HepG2 (cell line): ENCODE results near the gene CRTAC1. TPM values are rescaled to one million over a fixed set of nuclear protein-coding genes. Genes with fewer than 3 reads are reported as not detected.

ENCODE experiments used
- ATAC-seq: fragments of 200-7000 bp; cut with Tn5 transposase; 3 replicates; pipeline ENCODE4 v1.9.1; 2020; ENCODE audit warnings: mild to moderate bottlenecking, moderate library complexity
- BruUV-seq: library from RNA; stranded (reverse); fragments of 400-500 nt; replicated peaks from 2 replicates; lab custom pipeline; 2021; lab: Mats Ljungman, UMichigan
- CTCF ChIA-PET: fragments of 300-600 bp; formaldehyde crosslinking; extraction: SDS; loops from one replicate; lab custom pipeline; 2021; ENCODE audit warnings: low total read pairs, inconsistent platforms, low intra/inter-chr PET ratio; lab: Yijun Ruan, JAX
- POLR2A ChIA-PET: fragments of 350-600 bp; sonication (Branson Sonifier 250); formaldehyde crosslinking; loops from one replicate; lab custom pipeline; 2020; ENCODE audit warnings: antibody characterized with exemption, inconsistent platforms; lab: Yijun Ruan, JAX
- DNase-seq: peaks from one replicate; pipeline ENCODE4 v3.0.0-alpha.2; 2015; ENCODE audit warnings: low spot score
- FAIRE-seq: peaks from 3 replicates; lab custom pipeline; 2011; peaks lifted over from hg19 to GRCh38; lab: Jason Lieb, UNC
- H2AFZ ChIP-seq: one replicate; pipeline ENCODE4 v1.6.1; 2011; ENCODE audit warnings: low read length, inconsistent platforms
- H3K27ac ChIP-seq: fragments of 300-600 bp; 3 replicates; pipeline ENCODE4 v1.8.0; 2011; ENCODE audit warnings: mixed run types, mild to moderate bottlenecking, mixed read lengths, low read length, inconsistent platforms; ENCODE audit not compliant: insufficient read depth; ENCODE audit errors: extremely low read length
- H3K27me3 ChIP-seq, 2 experiments: fragments of 200-600 bp in 1 of 2; 2 replicates in 1 of 2; 3 replicates in 1 of 2; pipeline versions ENCODE4 v1.6.0 to v1.8.0; 2011; ENCODE audit warnings: low read length in 2 of 2, mild to moderate bottlenecking in 2 of 2, moderate library complexity in 2 of 2, inconsistent platforms in 1 of 2; ENCODE audit not compliant: insufficient read depth in 2 of 2, control insufficient read depth in 1 of 2
- H3K36me3 ChIP-seq, 2 experiments: fragments of 200-600 bp in 1 of 2; replicated peaks in 1 of 2; 2 replicates in 1 of 2; 3 replicates in 1 of 2; pipeline versions ENCODE4 v1.5.1 to v1.8.0; 2011; ENCODE audit warnings: low read length in 2 of 2, inconsistent platforms in 1 of 2; ENCODE audit not compliant: insufficient read depth in 2 of 2, control insufficient read depth in 1 of 2
- H3K4me1 ChIP-seq: 2 replicates; pipeline ENCODE4 v1.5.1; 2012; ENCODE audit warnings: low read length, inconsistent platforms; ENCODE audit not compliant: insufficient read depth
- H3K4me2 ChIP-seq: 2 replicates; pipeline ENCODE4 v1.6.0; 2011; ENCODE audit warnings: low read depth, low read length, inconsistent platforms
- H3K4me3 ChIP-seq, 3 experiments: fragments of 200-600 bp in 1 of 3; sonication (generic), shearing (Covaris generic) in 1 of 3; replicated peaks in 1 of 3; 2 replicates each; pipeline ENCODE4 v1.5.1; 2011 to 2016; ENCODE audit warnings: low read length in 3 of 3, inconsistent platforms in 2 of 3, low read depth in 2 of 3, mild to moderate bottlenecking in 2 of 3, control low read depth in 1 of 3, mixed read lengths in 1 of 3; ENCODE audit not compliant: insufficient read depth in 1 of 3
- H3K79me2 ChIP-seq: one replicate; pipeline ENCODE4 v1.6.1; 2011; ENCODE audit warnings: low read length, inconsistent platforms; ENCODE audit not compliant: insufficient read depth
- H3K9ac ChIP-seq: 2 replicates; pipeline ENCODE4 v1.6.0; 2011; ENCODE audit warnings: mild to moderate bottlenecking, low read depth, low read length, inconsistent platforms; ENCODE audit not compliant: insufficient read depth
- H3K9me3 ChIP-seq: 2 replicates; pipeline ENCODE4 v1.5.1; 2012; ENCODE audit warnings: mild to moderate bottlenecking, low read length
- H4K20me1 ChIP-seq: 2 replicates; pipeline ENCODE4 v1.6.0; 2011; ENCODE audit warnings: inconsistent platforms, mild to moderate bottlenecking, low read length, moderate library complexity; ENCODE audit not compliant: insufficient read depth
- AGO1 ChIP-seq: fragments of 200-400 bp; formaldehyde crosslinking; IDR thresholded peaks from 2 replicates; pipeline ENCODE4 v1.6.1; 2017; ENCODE audit warnings: mild to moderate bottlenecking, low read depth, low read length, moderate library complexity; ENCODE audit not compliant: poor library complexity, severe bottlenecking
- AHR ChIP-seq: IDR thresholded peaks from 2 replicates; pipeline ENCODE4 v1.6.1; 2018; ENCODE audit warnings: missing genetic modification reagents, missing compliant biosample characterization
- ATF3 ChIP-seq: sonication (generic); formaldehyde crosslinking; IDR thresholded peaks from 2 replicates; pipeline ENCODE4 v1.4.0; 2020; ENCODE audit warnings: missing genetic modification reagents
- CREM ChIP-seq, 2 experiments: sonication (generic) in 1 of 2; formaldehyde crosslinking in 1 of 2; IDR thresholded peaks; 2 replicates each; pipeline versions ENCODE4 v1.4.0 to v1.6.1; 2016 to 2020; ENCODE audit warnings: antibody characterized with exemption in 1 of 2, mild to moderate bottlenecking in 1 of 2, missing genetic modification reagents in 1 of 2
- E2F1 ChIP-seq: sonication (generic); formaldehyde crosslinking; IDR thresholded peaks from 2 replicates; pipeline ENCODE4 v1.5.0; 2020; ENCODE audit warnings: missing genetic modification reagents
- HNRNPLL ChIP-seq: fragments of 200-400 bp; formaldehyde crosslinking; IDR thresholded peaks from 2 replicates; pipeline ENCODE4 v1.6.1; 2017; ENCODE audit warnings: mild to moderate bottlenecking, low read depth, low read length; ENCODE audit not compliant: poor library complexity, severe bottlenecking
- JARID2 ChIP-seq: sonication (generic); formaldehyde crosslinking; IDR thresholded peaks from 2 replicates; pipeline ENCODE4 v1.8.1; 2023; ENCODE audit warnings: missing genetic modification reagents, inconsistent platforms; ENCODE audit not compliant: insufficient replicate concordance
- KDM1A ChIP-seq: IDR thresholded peaks from 2 replicates; pipeline ENCODE4 v1.6.1; 2016; ENCODE audit warnings: missing compliant biosample characterization
- KDM2A ChIP-seq: sonication (generic); formaldehyde crosslinking; IDR thresholded peaks from 2 replicates; pipeline ENCODE4 v1.4.0; 2020; ENCODE audit warnings: low read depth, missing genetic modification reagents, borderline replicate concordance
- PLRG1 ChIP-seq: fragments of 450-650 bp; conservative IDR thresholded peaks from 2 replicates; pipeline ENCODE4 v1.6.1; 2016
- SRY ChIP-seq: sonication (generic); formaldehyde crosslinking; IDR thresholded peaks from 2 replicates; pipeline ENCODE4 v1.8.0; 2022; ENCODE audit warnings: mild to moderate bottlenecking, missing genetic modification reagents
- TEAD2 ChIP-seq: sonication (generic); formaldehyde crosslinking; IDR thresholded peaks from 2 replicates; pipeline ENCODE4 v1.9.0; 2021; ENCODE audit warnings: missing genetic modification reagents
- ZBTB10 ChIP-seq: sonication (generic); formaldehyde crosslinking; IDR thresholded peaks from 2 replicates; pipeline ENCODE4 v1.4.0; 2020; ENCODE audit warnings: missing genetic modification reagents, borderline replicate concordance
- ZNF30 ChIP-seq: sonication (generic); formaldehyde crosslinking; IDR thresholded peaks from 2 replicates; pipeline ENCODE4 v1.5.0; 2020; ENCODE audit warnings: mild to moderate bottlenecking, missing genetic modification reagents
- ZNF724P ChIP-seq: sonication (generic); formaldehyde crosslinking; IDR thresholded peaks from 2 replicates; pipeline ENCODE4 v1.8.0; 2022; ENCODE audit warnings: missing genetic modification reagents, borderline replicate concordance
- ZNF761 ChIP-seq: sonication (generic); formaldehyde crosslinking; conservative IDR thresholded peaks from 2 replicates; pipeline ENCODE4 v1.4.0; 2020; ENCODE audit warnings: mild to moderate bottlenecking, missing genetic modification reagents
- WGBS: methylation state at CpG from one replicate; pipeline ENCODE4 v1.1.6; 2017; ENCODE audit warnings: low lambda C conversion rate; 5-methylcytosine and 5-hydroxymethylcytosine counted together
- in situ Hi-C: cut with HindIII; loops from 2 replicates; pipeline ENCODE4 v1.10.0; 2017; ENCODE audit warnings: low pct_unique_long_range_greater_than_20kb; ENCODE audit not compliant: extremely low pct_ligation_motif_present
- intact Hi-C: fragments of 100-400 bp; cut with micrococcal nuclease; formaldehyde crosslinking; loops from one replicate; pipeline ENCODE4 v1.10.0; 2022; ENCODE audit not compliant: unreplicated experiment
- polyA plus RNA-seq, 8 experiments: library from polyadenylated mRNA; depleted of rRNA in 3 of 8; stranded (reverse) in 7 of 8; unstranded in 1 of 8; fragments of >200 nt; fragmentation: Illumina TruSeq in 4 of 8; extraction: Trizol in 4 of 8; gene quantifications; 2 replicates each; pipeline versions ENCODE4 v1.2.1 to v1.2.3, GENCODE V29; 2011 to 2016; ENCODE audit warnings: low read depth in 4 of 8, missing spikeins in 1 of 8, mixed read lengths in 1 of 8; ENCODE audit not compliant: insufficient read depth in 1 of 8
- total RNA-seq, 5 experiments: library from RNA; depleted of rRNA; stranded (reverse); fragments of >200 nt; fragmentation: Illumina TruSeq; extraction: Trizol; gene quantifications; 2 replicates each; pipeline ENCODE4 v1.2.3, GENCODE V29; 2016; ENCODE audit warnings: low read depth in 1 of 5

The CRTAC1 gene
- total and polyA plus RNA-seq, 2 of the 13 experiments (the other 11 are each of a cell fraction or from before 2014, with no cell fraction given), result not detected

GRCh38 chr10:97828721-97829120 is 201.7 kb downstream of the CRTAC1 start:
- DNase-seq (no peak), FAIRE-seq (no peak), ATAC-seq (no peak)
- Histone ChIP-seq H3K4me1 (no peaks in the 10 kb centered on the region), H2AFZ (no peak overlapping the region), H4K20me1 (no peaks in the 10 kb centered on the region), H3K4me2 (no peak overlapping the region), H3K9me3 (no peaks in the 10 kb centered on the region), H3K27ac (no peak overlapping the region), H3K27me3 (peaks cover 1 to 24% of the 10 kb centered on the region in 2 experiments; a peak in 4 of 5 replicates), H3K4me3 (no peak overlapping the region), H3K9ac (no peak overlapping the region), H3K79me2 (no peaks in the 10 kb centered on the region), H3K36me3 (no peaks in the 10 kb centered on the region)
- no TSS peak for BruUV-seq
- intact Hi-C loops (no loop called here), in situ Hi-C loops (no loop called here)
- TF ChIP-seq CREM (IDR thresholded peaks at IDR 0.05) (no peak), CREM (CRISPR knock-in tag; IDR thresholded peaks at IDR 0.05) (no peak), ZNF30 (no peak), JARID2 (CRISPR knock-in tag) (no peak), KDM1A (no peak), ATF3 (CRISPR knock-in tag) (no peak), AGO1 (no peak), E2F1 (CRISPR knock-in tag) (no peak), AHR (no peak), ZNF761 (CRISPR knock-in tag) (no peak), TEAD2 (CRISPR knock-in tag) (no peak), ZNF724P (CRISPR knock-in tag) (no peak), SRY (CRISPR knock-in tag) (no peak), KDM2A (no peak), HNRNPLL (no peak), PLRG1 (no peak), ZBTB10 (CRISPR knock-in tag) (no peak)
- WGBS, result 20% methylated on average over 1 of the region's 2 CpGs
- POLR2A ChIA-PET, result no interaction called here
- CTCF ChIA-PET, result no interaction called here
